GM23338 (cell line): Measurements from ENCODE around the gene NAPA. TPM values are rescaled to one million over a fixed set of nuclear protein-coding genes. Genes with fewer than 3 reads are reported as not detected.

Experiments
- ATAC-seq: fragments of 200-7000 bp; cut with Tn5 transposase; 3 replicates; pipeline ENCODE4 v1.9.1; 2020
- DNase-seq: peaks from one replicate; pipeline ENCODE4 v3.0.0-alpha.2; 2015; ENCODE audit warnings: low spot score
- H2AFZ ChIP-seq: fragments of 200-600 bp; sonication (generic); 2 replicates; pipeline ENCODE4 v1.8.0; 2016; ENCODE audit warnings: antibody characterized with exemption, mild to moderate bottlenecking, moderate library complexity
- H3F3A ChIP-seq: fragments of 200-600 bp; sonication (generic); replicated peaks from 2 replicates; pipeline ENCODE4 v1.8.0; 2017; ENCODE audit warnings: antibody characterized with exemption, mixed run types, low read depth
- H3K27ac ChIP-seq: fragments of 200-600 bp; sonication (generic); 2 replicates; pipeline ENCODE4 v1.6.1; 2016; ENCODE audit warnings: low read depth
- H3K27me3 ChIP-seq: fragments of 200-600 bp; sonication (generic); 2 replicates; pipeline ENCODE4 v1.8.0; 2016; ENCODE audit warnings: mild to moderate bottlenecking, mixed run types, moderate library complexity; ENCODE audit not compliant: insufficient read depth
- H3K36me3 ChIP-seq: fragments of 200-600 bp; sonication (generic); 2 replicates; pipeline ENCODE4 v1.8.0; 2016; ENCODE audit warnings: mild to moderate bottlenecking; ENCODE audit not compliant: insufficient read depth
- H3K4me1 ChIP-seq: fragments of 200-600 bp; sonication (generic); 2 replicates; pipeline ENCODE4 v1.8.0; 2016; ENCODE audit warnings: mild to moderate bottlenecking, moderate library complexity; ENCODE audit not compliant: insufficient read depth
- H3K4me2 ChIP-seq: fragments of 200-600 bp; sonication (generic); 2 replicates; pipeline ENCODE4 v1.7.1; 2017; ENCODE audit warnings: mixed run types
- H3K4me3 ChIP-seq: fragments of 200-600 bp; sonication (generic); 2 replicates; pipeline ENCODE4 v1.6.1; 2016; ENCODE audit warnings: mixed run types
- H3K79me2 ChIP-seq: fragments of 200-600 bp; sonication (generic); replicated peaks from 2 replicates; pipeline ENCODE4 v1.8.0; 2017; ENCODE audit warnings: mild to moderate bottlenecking; ENCODE audit not compliant: insufficient read depth
- H3K9me2 ChIP-seq: fragments of 200-600 bp; sonication (generic); 2 replicates; pipeline ENCODE4 v1.8.0; 2017; ENCODE audit not compliant: insufficient read depth
- H4K20me1 ChIP-seq: fragments of 200-600 bp; sonication (generic); replicated peaks from 2 replicates; pipeline ENCODE4 v1.8.0; 2017; ENCODE audit warnings: mild to moderate bottlenecking; ENCODE audit not compliant: insufficient read depth
- H3K27ac Mint-ChIP-seq: 2 replicates; pipeline ENCODE4 v1.8.0; 2020; ENCODE audit warnings: inconsistent platforms, mild to moderate bottlenecking, moderate library complexity, mixed read lengths
- H3K27me3 Mint-ChIP-seq: 3 replicates; pipeline ENCODE4 v1.8.0; 2022; ENCODE audit warnings: low read depth, mild to moderate bottlenecking, moderate library complexity, mixed read lengths, inconsistent platforms; ENCODE audit not compliant: insufficient read depth, poor library complexity
- H3K36me3 Mint-ChIP-seq: 3 replicates; pipeline ENCODE4 v1.8.0; 2021; ENCODE audit warnings: low read depth, mild to moderate bottlenecking, inconsistent platforms, moderate library complexity, mixed read lengths
- H3K4me1 Mint-ChIP-seq: 3 replicates; pipeline ENCODE4 v1.8.0; 2020; ENCODE audit warnings: mild to moderate bottlenecking, inconsistent platforms, mixed read lengths
- H3K4me3 Mint-ChIP-seq: 3 replicates; pipeline ENCODE4 v1.8.0; 2021; ENCODE audit warnings: moderate library complexity, mild to moderate bottlenecking, inconsistent platforms, mixed read lengths
- H3K9me3 Mint-ChIP-seq: 3 replicates; pipeline ENCODE4 v1.8.0; 2020; ENCODE audit warnings: moderate library complexity, mild to moderate bottlenecking, inconsistent platforms, mixed read lengths
- CREB1 ChIP-seq: fragments of 250-450 bp; sonication (Bioruptor Pico); IDR thresholded peaks from 2 replicates; pipeline ENCODE4 v1.5.0; 2020; ENCODE audit warnings: low read depth, mild to moderate bottlenecking, moderate library complexity
- EZH2phosphoT487 ChIP-seq: fragments of 200-600 bp; sonication (generic); IDR thresholded peaks from one replicate; pipeline ENCODE4 v1.8.1; 2018; ENCODE audit warnings: antibody characterized with exemption; ENCODE audit not compliant: unreplicated experiment
- JUNB ChIP-seq: IDR thresholded peaks from one replicate; pipeline ENCODE4 v1.6.1; 2016; ENCODE audit warnings: antibody characterized with exemption; ENCODE audit not compliant: unreplicated experiment
- NANOG ChIP-seq: IDR thresholded peaks from 2 replicates; pipeline ENCODE4 v1.6.1; 2016; ENCODE audit warnings: antibody characterized with exemption, borderline replicate concordance
- polyA plus RNA-seq: library from polyadenylated mRNA; unstranded; fragments of >200 nt; fragmentation: Nextera tagmentation; extraction: Ambion mirVana; gene quantifications from 2 replicates; pipeline ENCODE4 v1.2.1, GENCODE V29; 2016
- total RNA-seq: library from RNA; depleted of rRNA; stranded (reverse); fragments of >200 nt; shearing (Covaris generic); gene quantifications from 2 replicates; pipeline ENCODE4 v1.2.3, GENCODE V29; 2014
- TF ChIP-seq, protein P1 (sequence below): IDR thresholded peaks from 2 replicates; pipeline ENCODE4 v1.6.1; 2016; ENCODE audit warnings: antibody characterized with exemption
- TF ChIP-seq, protein P2 (sequence below): IDR thresholded peaks from one replicate; pipeline ENCODE4 v1.6.1; 2018; ENCODE audit warnings: antibody characterized with exemption; ENCODE audit not compliant: unreplicated experiment

NAPA gene
- total and polyA plus RNA-seq, 2 experiments from 2014 or later = 52.0 to 72.1 TPM

DNA sequence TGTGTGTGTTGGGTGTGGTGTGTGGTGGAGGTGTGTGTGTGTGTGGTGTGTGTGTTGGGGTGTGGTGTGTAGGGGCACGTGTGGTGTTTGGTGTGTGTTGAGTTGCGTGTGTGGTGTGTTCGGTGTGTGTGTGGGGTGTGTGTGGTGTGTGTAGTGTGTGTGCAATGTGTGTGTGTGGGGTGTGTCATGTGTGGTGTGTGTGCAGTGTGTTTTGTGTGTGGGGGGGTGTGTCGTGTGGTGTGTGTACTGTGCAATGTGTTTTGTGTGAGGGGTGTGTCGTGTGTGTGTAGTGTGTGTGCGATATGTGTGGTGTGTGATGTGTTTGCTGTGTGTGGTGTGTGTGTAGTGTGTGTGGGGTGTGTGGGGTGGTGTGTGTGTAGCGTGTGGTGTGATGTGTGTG is 24.8 kb downstream of the NAPA start:
- Mint-ChIP-seq H3K4me3 (no peak overlapping the region), H3K9me3 (no peaks in the 10 kb centered on the region), H3K27me3 (peaks cover 12% of the 10 kb centered on the region), H3K27ac (no peak overlapping the region; the same call in 1 of the 2 replicates), H3K36me3 (0 out of 3 replicates have a peak, but pooled peaks cover 3% of the 10 kb centered on the region), H3K4me1 (peaks cover 21% of the 10 kb centered on the region)
- H3K4me1 ChIP-seq = no peaks in the 10 kb centered on the region; the same call in 1 of the 2 replicates
- no peaks in the 10 kb centered on the region for H3K79me2 ChIP-seq
- no peaks in the 10 kb centered on the region for H3K27me3 ChIP-seq
- no peak overlapping the region for H3K27ac ChIP-seq
- TF ChIP-seq, protein P1, sequence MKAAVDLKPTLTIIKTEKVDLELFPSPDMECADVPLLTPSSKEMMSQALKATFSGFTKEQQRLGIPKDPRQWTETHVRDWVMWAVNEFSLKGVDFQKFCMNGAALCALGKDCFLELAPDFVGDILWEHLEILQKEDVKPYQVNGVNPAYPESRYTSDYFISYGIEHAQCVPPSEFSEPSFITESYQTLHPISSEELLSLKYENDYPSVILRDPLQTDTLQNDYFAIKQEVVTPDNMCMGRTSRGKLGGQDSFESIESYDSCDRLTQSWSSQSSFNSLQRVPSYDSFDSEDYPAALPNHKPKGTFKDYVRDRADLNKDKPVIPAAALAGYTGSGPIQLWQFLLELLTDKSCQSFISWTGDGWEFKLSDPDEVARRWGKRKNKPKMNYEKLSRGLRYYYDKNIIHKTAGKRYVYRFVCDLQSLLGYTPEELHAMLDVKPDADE = no peak
- no peak for TF ChIP-seq NANOG
- H4K20me1 ChIP-seq = no peaks in the 10 kb centered on the region
- DNase-seq (no peak), ATAC-seq (no peak)
- 0 out of 2 replicates have a peak, but pooled peaks cover 2% of the 10 kb centered on the region for H3F3A ChIP-seq
- no peak overlapping the region for H3K4me3 ChIP-seq
- H3K36me3 ChIP-seq = no peaks in the 10 kb centered on the region
- H2AFZ ChIP-seq = no peak overlapping the region
- H3K9me2 ChIP-seq = no peaks in the 10 kb centered on the region
- H3K4me2 ChIP-seq = no peak overlapping the region

DNA sequence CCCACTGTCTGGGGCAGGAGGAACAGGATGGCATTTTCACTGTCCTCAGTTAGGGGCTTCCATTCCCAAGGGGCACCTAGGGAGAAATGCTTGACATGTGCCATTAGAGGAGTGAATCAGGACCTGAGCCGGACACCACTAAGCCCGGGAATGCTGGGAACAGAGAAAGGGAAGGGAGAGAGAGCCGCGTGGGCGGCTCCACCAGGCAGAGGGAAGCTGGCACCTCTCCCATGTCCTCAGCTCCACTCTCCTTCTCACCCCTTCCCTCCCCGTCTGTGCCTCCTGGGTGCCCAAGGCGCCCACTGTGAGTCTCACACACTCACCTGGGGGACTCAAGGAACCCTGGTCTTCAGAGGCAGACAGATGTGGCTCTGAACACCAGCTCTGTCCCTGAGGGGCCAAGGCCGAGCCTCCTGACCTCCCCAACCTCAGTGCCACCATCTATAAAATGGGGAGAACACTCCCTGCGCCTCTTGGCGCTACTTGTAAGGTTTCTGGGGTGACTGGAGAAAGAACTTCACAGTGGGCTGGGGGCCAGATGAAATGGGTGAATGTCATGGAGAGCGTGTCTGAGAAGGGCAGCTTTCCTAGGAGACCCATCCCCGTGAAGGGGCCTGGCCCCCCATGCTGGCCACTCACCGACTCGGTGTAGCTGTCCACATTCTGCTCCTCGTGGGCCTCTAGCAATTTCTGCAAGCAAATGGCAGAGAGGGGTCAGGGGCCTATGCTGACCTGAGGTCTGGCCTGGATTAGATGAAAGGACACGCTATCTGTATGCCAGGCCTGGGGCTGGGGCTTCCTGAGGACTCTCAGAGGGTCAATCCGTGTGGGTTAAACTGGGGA is 25.6 kb downstream of the NAPA start:
- no peak for ATAC-seq
- no peak overlapping the region for H2AFZ ChIP-seq
- TF ChIP-seq JUNB = no peak
- TF ChIP-seq EZH2phosphoT487 = no peak
- TF ChIP-seq CREB1 (CRISPR knock-in tag) = no peak
- TF ChIP-seq, protein P2, sequence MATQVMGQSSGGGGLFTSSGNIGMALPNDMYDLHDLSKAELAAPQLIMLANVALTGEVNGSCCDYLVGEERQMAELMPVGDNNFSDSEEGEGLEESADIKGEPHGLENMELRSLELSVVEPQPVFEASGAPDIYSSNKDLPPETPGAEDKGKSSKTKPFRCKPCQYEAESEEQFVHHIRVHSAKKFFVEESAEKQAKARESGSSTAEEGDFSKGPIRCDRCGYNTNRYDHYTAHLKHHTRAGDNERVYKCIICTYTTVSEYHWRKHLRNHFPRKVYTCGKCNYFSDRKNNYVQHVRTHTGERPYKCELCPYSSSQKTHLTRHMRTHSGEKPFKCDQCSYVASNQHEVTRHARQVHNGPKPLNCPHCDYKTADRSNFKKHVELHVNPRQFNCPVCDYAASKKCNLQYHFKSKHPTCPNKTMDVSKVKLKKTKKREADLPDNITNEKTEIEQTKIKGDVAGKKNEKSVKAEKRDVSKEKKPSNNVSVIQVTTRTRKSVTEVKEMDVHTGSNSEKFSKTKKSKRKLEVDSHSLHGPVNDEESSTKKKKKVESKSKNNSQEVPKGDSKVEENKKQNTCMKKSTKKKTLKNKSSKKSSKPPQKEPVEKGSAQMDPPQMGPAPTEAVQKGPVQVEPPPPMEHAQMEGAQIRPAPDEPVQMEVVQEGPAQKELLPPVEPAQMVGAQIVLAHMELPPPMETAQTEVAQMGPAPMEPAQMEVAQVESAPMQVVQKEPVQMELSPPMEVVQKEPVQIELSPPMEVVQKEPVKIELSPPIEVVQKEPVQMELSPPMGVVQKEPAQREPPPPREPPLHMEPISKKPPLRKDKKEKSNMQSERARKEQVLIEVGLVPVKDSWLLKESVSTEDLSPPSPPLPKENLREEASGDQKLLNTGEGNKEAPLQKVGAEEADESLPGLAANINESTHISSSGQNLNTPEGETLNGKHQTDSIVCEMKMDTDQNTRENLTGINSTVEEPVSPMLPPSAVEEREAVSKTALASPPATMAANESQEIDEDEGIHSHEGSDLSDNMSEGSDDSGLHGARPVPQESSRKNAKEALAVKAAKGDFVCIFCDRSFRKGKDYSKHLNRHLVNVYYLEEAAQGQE = no peak
- H3F3A ChIP-seq = 0 out of 2 replicates have a peak, but pooled peaks cover 2% of the 10 kb centered on the region
- H3K4me3 Mint-ChIP-seq = no peak overlapping the region
- no peak overlapping the region for H3K27ac ChIP-seq
- H3K36me3 Mint-ChIP-seq = 0 out of 3 replicates have a peak, but pooled peaks cover 3% of the 10 kb centered on the region
- no peak overlapping the region for H3K4me2 ChIP-seq
- peaks cover 14% of the 10 kb centered on the region for H3K27me3 Mint-ChIP-seq
- no peak overlapping the region for H3K27ac Mint-ChIP-seq
- no peaks in the 10 kb centered on the region for H3K27me3 ChIP-seq
- no peaks in the 10 kb centered on the region for H4K20me1 ChIP-seq
- H3K79me2 ChIP-seq = no peaks in the 10 kb centered on the region
- peaks cover 23% of the 10 kb centered on the region for H3K4me1 Mint-ChIP-seq
- no peak for DNase-seq
- no peaks in the 10 kb centered on the region for H3K9me2 ChIP-seq
- no peak overlapping the region for H3K4me3 ChIP-seq
- H3K4me1 ChIP-seq = no peaks in the 10 kb centered on the region; the same call in 1 of the 2 replicates
- no peaks in the 10 kb centered on the region for H3K9me3 Mint-ChIP-seq
- no peaks in the 10 kb centered on the region for H3K36me3 ChIP-seq
